GM12872 (cell line): ENCODE data around the gene MCF2.

Experiments used
- TF ChIP-seq, protein P1 (sequence below): IDR thresholded peaks from 3 replicates; pipeline ENCODE4 v1.5.1; 2011; ENCODE audit warnings: low read depth, mild to moderate bottlenecking, low read length, moderate library complexity; ENCODE audit not compliant: insufficient read depth

Gene MCF2

DNA sequence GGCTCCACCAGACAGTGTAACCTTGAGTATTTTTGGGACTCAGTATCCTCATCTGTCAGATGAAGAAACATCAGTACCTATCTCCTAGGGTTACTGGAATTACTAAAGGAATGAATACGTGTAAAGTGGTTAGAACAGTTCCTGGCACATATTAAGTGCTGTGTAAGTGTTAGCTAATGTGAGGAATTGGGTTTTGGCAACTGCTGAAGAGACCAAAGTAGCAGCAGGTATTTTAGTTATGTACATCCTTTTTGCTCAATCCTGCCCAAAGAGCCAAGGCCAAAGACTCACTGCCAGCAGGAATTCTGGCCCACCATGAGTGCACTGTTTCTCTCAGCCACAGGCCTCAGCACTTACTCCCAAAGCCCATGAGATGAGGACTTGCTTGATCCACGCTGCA, 16.7 kb upstream of the MCF2 start:
- TF ChIP-seq, protein P1, sequence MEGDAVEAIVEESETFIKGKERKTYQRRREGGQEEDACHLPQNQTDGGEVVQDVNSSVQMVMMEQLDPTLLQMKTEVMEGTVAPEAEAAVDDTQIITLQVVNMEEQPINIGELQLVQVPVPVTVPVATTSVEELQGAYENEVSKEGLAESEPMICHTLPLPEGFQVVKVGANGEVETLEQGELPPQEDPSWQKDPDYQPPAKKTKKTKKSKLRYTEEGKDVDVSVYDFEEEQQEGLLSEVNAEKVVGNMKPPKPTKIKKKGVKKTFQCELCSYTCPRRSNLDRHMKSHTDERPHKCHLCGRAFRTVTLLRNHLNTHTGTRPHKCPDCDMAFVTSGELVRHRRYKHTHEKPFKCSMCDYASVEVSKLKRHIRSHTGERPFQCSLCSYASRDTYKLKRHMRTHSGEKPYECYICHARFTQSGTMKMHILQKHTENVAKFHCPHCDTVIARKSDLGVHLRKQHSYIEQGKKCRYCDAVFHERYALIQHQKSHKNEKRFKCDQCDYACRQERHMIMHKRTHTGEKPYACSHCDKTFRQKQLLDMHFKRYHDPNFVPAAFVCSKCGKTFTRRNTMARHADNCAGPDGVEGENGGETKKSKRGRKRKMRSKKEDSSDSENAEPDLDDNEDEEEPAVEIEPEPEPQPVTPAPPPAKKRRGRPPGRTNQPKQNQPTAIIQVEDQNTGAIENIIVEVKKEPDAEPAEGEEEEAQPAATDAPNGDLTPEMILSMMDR = no peak

DNA sequence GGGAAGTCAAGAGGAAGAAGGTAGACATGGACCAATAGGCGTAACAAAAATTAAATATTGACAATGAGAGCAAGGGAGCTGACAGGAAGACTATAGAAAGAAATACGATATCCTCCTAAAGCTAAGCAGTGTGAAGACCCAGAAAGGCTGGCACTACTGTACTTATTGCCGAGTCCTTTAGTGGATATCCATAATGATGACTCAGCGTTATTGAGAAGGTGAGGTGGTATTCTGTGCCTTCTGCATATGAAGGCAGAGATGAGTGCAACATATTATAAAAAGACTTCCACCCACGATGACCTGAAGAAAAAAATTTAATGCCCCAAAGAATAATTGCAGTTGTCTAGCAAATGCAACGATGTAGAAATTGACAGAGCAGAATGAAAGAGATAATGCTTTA, 13.0 kb upstream of the MCF2 start:
- TF ChIP-seq, protein P1 = no peak

DNA sequence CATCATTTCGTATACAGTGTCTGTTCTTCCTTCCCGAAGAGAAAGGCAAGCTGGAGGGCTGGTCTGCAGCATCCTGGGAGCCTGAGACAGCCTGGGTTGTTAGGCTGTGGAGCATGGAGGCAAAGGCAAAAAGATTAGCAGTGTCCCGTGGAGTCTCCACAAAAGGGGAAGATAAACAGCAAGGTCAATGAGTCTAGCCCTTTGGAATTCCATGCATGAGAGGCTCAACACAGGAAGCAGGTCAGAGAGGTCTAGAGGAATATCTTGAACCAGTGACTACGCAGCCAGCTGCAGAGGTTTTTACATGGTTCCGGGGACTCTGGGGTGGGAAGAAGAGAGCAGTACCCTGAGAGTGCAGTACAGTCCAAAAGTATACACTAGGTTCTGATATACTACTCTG, 12.2 kb upstream of the MCF2 start:
- TF ChIP-seq, protein P1 = no peak

DNA sequence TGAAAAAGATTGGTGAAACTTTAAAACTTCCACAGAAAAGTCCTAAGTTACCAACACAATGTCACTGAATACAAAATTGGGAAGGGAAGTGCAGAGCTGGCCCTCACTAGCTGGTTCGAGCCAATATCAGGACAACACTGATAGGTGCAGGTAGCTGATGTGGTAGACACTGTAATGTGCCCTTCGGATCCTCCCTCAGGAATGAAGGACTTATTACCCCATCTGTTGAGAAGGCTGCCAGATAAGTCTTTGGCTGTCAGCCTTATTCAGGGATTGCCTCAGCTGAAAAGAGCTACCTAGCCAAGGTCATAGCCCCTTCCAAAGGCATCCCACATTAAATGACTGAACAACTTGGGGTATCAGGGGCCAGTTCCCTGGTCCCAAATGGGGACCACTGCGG, 5.3 kb downstream of the MCF2 start:
- TF ChIP-seq, protein P1 = no peak

DNA sequence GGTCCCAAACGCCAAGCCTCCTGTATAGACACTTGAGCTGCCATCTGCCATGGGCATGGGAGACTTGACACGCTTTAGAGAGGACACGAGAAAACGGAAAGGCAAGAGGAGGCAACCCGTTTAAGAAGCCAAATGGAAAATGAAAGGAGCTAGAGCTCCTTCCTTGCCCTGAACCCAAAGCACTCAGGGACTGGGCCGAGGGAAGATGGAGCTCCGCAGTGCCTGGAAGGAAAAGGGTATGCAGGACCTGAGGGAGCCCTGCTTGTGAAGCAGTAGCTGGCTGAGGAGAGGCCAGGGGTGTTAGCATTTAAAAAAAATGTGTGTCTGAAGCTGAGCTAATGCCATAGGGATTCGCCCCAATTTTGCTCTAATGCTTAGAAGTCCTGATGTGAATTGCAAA, 15.1 kb downstream of the MCF2 start:
- TF ChIP-seq, protein P1 = no peak

DNA sequence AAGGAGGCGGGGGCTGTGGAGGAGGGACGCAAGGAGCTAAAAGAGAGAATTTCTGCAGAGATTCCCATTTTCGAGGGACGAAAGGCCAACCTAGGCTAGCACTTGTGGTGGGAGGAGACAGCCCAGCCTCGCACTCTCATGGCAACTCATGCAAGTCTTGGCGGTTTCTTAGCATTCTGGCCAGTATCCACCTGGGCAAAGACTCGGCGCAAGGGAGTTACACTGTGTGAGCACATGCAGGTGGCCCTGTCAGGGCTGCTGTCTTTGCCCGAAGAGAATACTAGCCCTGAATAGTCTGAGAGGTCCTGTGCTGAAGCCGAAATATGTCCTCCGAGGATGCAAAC, 15.5 kb downstream of the MCF2 start:
- TF ChIP-seq, protein P1 = no peak

DNA sequence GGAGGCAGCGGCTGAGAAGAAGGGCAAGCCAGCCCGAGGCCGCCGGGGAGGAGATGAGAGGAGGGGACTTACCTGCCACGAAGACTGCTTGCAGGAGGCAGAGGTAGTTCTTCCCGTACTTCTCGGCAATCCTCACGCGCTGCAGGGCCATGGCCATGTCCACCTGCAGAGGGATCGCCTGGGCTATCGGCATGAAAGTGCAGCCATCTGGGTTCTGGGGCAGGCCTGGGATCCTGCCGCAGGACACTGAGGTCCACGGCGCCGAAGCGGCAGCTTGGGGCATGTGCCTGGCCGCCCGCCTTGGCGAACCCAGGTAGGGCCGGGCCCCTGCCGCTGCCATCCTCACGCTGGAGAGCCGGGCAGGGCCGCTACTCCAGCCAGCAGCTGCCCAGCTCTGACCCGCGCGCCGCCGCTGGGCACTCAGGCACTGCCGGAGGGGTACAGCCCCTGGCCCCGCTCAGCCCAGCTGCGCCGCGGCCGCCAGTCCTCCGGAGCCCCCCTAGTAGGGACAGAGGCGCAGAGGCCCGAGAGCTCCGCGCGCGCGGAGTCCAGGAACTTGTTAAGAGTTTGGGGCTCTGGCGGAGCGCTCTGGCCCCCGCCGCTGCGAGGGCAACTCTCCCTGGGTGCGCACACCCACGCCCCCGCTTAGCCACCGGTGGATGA, 16.0 kb downstream of the MCF2 start:
- TF ChIP-seq, protein P1 = no peak
